Astrocyte (in vitro differentiated cells and primary cell): ENCODE measurements around the gene ZNF462. TPM values are rescaled to one million over a fixed set of nuclear protein-coding genes. Genes with fewer than 3 reads are reported as not detected.

ENCODE experiments used
- DNase-seq: peaks from one replicate; pipeline ENCODE4 v3.0.0-alpha.2; 2010; ENCODE audit warnings: low read depth
- FAIRE-seq: peaks from 2 replicates; lab custom pipeline; 2011; peaks lifted over from hg19 to GRCh38; lab: Jason Lieb, UNC
- H2AFZ ChIP-seq: 2 replicates; pipeline ENCODE4 v1.6.0; 2012; ENCODE audit warnings: low read depth, low read length, inconsistent platforms
- H3K27ac ChIP-seq: 2 replicates; pipeline ENCODE4 v1.5.1; 2011; ENCODE audit warnings: low read depth, low read length, inconsistent platforms
- H3K27me3 ChIP-seq: 2 replicates; pipeline ENCODE4 v1.6.0; 2011; ENCODE audit warnings: low read length, inconsistent platforms; ENCODE audit not compliant: insufficient read depth
- H3K36me3 ChIP-seq: 2 replicates; pipeline ENCODE4 v1.5.1; 2011; ENCODE audit warnings: low read length, inconsistent platforms; ENCODE audit not compliant: insufficient read depth
- H3K4me1 ChIP-seq: 2 replicates; pipeline ENCODE4 v1.5.1; 2011; ENCODE audit warnings: low read length, inconsistent platforms; ENCODE audit not compliant: insufficient read depth
- H3K4me2 ChIP-seq: 2 replicates; pipeline ENCODE4 v1.6.0; 2012; ENCODE audit warnings: low read length, inconsistent platforms
- H3K4me3 ChIP-seq: 2 replicates; pipeline ENCODE4 v1.5.1; 2011; ENCODE audit warnings: low read depth, mild to moderate bottlenecking, low read length, inconsistent platforms; ENCODE audit not compliant: insufficient read depth
- H3K79me2 ChIP-seq: 2 replicates; pipeline ENCODE4 v1.6.0; 2012; ENCODE audit warnings: mild to moderate bottlenecking, low read length, inconsistent platforms; ENCODE audit not compliant: insufficient read depth
- H3K9ac ChIP-seq: 2 replicates; pipeline ENCODE4 v1.6.0; 2012; ENCODE audit warnings: mild to moderate bottlenecking, low read length, inconsistent platforms
- H3K9me3 ChIP-seq: 2 replicates; pipeline ENCODE4 v1.5.1; 2012; ENCODE audit warnings: low read depth, mild to moderate bottlenecking, low read length, inconsistent platforms; ENCODE audit not compliant: insufficient read depth
- H4K20me1 ChIP-seq: 2 replicates; pipeline ENCODE4 v1.6.0; 2012; ENCODE audit warnings: low read length, inconsistent platforms; ENCODE audit not compliant: insufficient read depth
- H3K27ac Mint-ChIP-seq: one replicate; pipeline ENCODE4 v1.8.0; 2021; ENCODE audit warnings: mild to moderate bottlenecking, mixed read lengths; ENCODE audit not compliant: unreplicated experiment
- H3K27me3 Mint-ChIP-seq: one replicate; pipeline ENCODE4 v1.8.0; 2021; ENCODE audit warnings: low read depth, mixed read lengths; ENCODE audit not compliant: unreplicated experiment
- H3K36me3 Mint-ChIP-seq: one replicate; pipeline ENCODE4 v1.8.0; 2021; ENCODE audit warnings: low read depth, mixed read lengths; ENCODE audit not compliant: unreplicated experiment
- H3K4me1 Mint-ChIP-seq: one replicate; pipeline ENCODE4 v1.8.0; 2021; ENCODE audit warnings: low read depth, mixed read lengths; ENCODE audit not compliant: unreplicated experiment
- H3K4me3 Mint-ChIP-seq: one replicate; pipeline ENCODE4 v1.8.0; 2021; ENCODE audit warnings: mild to moderate bottlenecking, moderate library complexity, mixed read lengths; ENCODE audit not compliant: unreplicated experiment
- H3K9me3 Mint-ChIP-seq: one replicate; pipeline ENCODE4 v1.8.0; 2021; ENCODE audit warnings: mild to moderate bottlenecking, mixed read lengths; ENCODE audit not compliant: unreplicated experiment
- CTCF ChIP-seq: IDR thresholded peaks from 2 replicates; pipeline ENCODE4 v1.5.1; 2011; ENCODE audit warnings: low read depth, mild to moderate bottlenecking, inconsistent platforms, low read length, moderate library complexity; ENCODE audit not compliant: insufficient read depth
- EZH2 ChIP-seq: IDR thresholded peaks from 2 replicates; pipeline ENCODE4 v1.6.1; 2012; ENCODE audit warnings: mild to moderate bottlenecking, low read length, inconsistent platforms; ENCODE audit not compliant: insufficient read depth
- total RNA-seq: library from RNA; stranded (reverse); gene quantifications from 2 replicates; pipeline ENCODE4 v1.2.1, GENCODE V29; 2021

Gene ZNF462
- total RNA-seq, 1 donor from 2014 or later = 126 TPM

GRCh38 chr9:106918825-106919509, 56.0 kb downstream of the ZNF462 start:
- Mint-ChIP-seq H3K4me1 (peaks cover 78% of the 10 kb centered on the region), H3K9me3 (no peaks in the 10 kb centered on the region), H3K36me3 (peaks cover 25% of the 10 kb centered on the region), H3K27ac (no peak overlapping the region), H3K27me3 (no peaks in the 10 kb centered on the region), H3K4me3 (no peak overlapping the region)
- H3K4me1 ChIP-seq = peaks cover 36% of the 10 kb centered on the region
- H3K9me3 ChIP-seq = no peaks in the 10 kb centered on the region
- TF ChIP-seq CTCF = no peak
- no peak for FAIRE-seq
- H4K20me1 ChIP-seq = no peaks in the 10 kb centered on the region
- no peak overlapping the region for H3K4me3 ChIP-seq
- peaks cover 14% of the 10 kb centered on the region for H3K79me2 ChIP-seq
- H3K27ac ChIP-seq = no peak overlapping the region
- no peak for DNase-seq
- no peaks in the 10 kb centered on the region for H3K27me3 ChIP-seq
- no peak overlapping the region for H3K4me2 ChIP-seq
- H3K9ac ChIP-seq = no peak overlapping the region
- H3K36me3 ChIP-seq = peaks cover 3% of the 10 kb centered on the region
- no peak overlapping the region for H2AFZ ChIP-seq

- Histone ChIP-seq H4K20me1 (no peaks in the 10 kb centered on the region), H3K4me1 (peaks cover 36% of the 10 kb centered on the region), H3K4me3 (no peak overlapping the region), H3K27ac (peak overlapping the region; percentile 61), H3K4me2 (peak overlapping the region; percentile 56), H3K27me3 (no peaks in the 10 kb centered on the region), H2AFZ (no peak overlapping the region), H3K9ac (no peak overlapping the region), H3K9me3 (no peaks in the 10 kb centered on the region), H3K79me2 (peaks cover 7% of the 10 kb centered on the region), H3K36me3 (peaks cover 10% of the 10 kb centered on the region)
- no peak for FAIRE-seq
- Mint-ChIP-seq H3K27ac (peak overlapping the region; percentile 20), H3K4me3 (no peak overlapping the region), H3K9me3 (no peaks in the 10 kb centered on the region), H3K27me3 (no peaks in the 10 kb centered on the region), H3K36me3 (peaks cover 27% of the 10 kb centered on the region), H3K4me1 (peaks cover 71% of the 10 kb centered on the region)
- TF ChIP-seq CTCF (no peak), EZH2 (no peak)
- DNase-seq = no peak
Measured at GRCh38 chr9:106920091-106920490, 57.1 kb downstream of the ZNF462 start.

- Histone ChIP-seq H3K4me3 (peak overlapping the region; percentile 5), H2AFZ (peak overlapping the region; percentile 56), H3K9ac (peak overlapping the region; percentile 30), H4K20me1 (no peaks in the 10 kb centered on the region), H3K27ac (peak overlapping the region; percentile 61), H3K9me3 (no peaks in the 10 kb centered on the region), H3K36me3 (peaks cover 16% of the 10 kb centered on the region), H3K79me2 (peaks cover under 1% of the 10 kb centered on the region), H3K27me3 (no peaks in the 10 kb centered on the region), H3K4me2 (peak overlapping the region; percentile 56), H3K4me1 (peaks cover 32% of the 10 kb centered on the region)
- Mint-ChIP-seq H3K36me3 (peaks cover 34% of the 10 kb centered on the region), H3K9me3 (no peaks in the 10 kb centered on the region), H3K27ac (peak overlapping the region; percentile 91), H3K4me3 (peak overlapping the region; percentile 43), H3K4me1 (peaks cover 64% of the 10 kb centered on the region), H3K27me3 (no peaks in the 10 kb centered on the region)
- no peak for FAIRE-seq
- DNase-seq = peak; percentile 68
- no peak for TF ChIP-seq CTCF
- TF ChIP-seq EZH2 = no peak
Measured at GRCh38 chr9:106920701-106921283, 57.8 kb downstream of the ZNF462 start.
